GM18502 (cell line): ENCODE measurements around the gene C8A.

Experiments
- ATAC-seq: cut with Tn5 transposase; IDR thresholded peaks from one replicate; pipeline ENCODE4 v1.9.1; 2021; ENCODE audit warnings: mild to moderate bottlenecking; ENCODE audit not compliant: unreplicated experiment, poor library complexity

Gene C8A

DNA sequence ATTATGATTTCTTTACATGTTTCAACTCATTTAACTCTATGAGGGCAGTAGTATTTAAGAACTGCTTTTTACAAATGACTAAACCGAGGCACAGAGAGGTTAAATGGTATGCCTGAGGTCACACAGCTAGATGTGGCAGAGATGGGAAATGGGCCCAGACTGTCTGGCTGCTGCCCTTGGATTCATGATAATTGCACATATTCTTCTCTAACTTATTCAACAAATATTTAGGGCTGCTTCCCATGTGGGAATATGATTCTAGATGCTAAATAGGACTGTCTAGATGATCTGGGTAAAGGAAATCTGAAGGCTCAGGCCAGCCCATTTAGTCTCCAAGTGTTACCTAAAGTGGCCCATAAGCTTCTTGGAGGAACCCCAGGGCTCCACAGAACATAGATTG, 26.2 kb downstream of the C8A start:
- no peak for ATAC-seq

GRCh38 chr1:56881417-56881816, 26.8 kb downstream of the C8A start:
- no peak for ATAC-seq

DNA sequence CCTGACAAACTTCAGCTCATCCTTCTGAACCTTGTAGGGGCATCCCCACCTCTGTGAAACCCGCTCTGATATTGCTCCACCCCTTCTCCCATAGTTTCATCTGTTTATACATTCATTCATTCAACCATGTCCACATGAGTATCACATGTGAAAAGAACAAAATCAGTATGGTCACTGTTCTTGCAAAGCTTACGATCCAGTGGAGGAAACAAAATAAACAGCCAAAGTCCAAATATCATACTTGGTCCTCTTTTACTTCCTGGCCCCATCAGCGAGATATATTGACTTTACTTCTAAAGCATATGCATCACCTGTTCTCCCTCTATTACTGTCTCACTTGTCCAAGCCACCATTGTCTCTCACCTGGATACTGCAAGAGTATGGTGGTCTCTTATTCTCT, 35.6 kb downstream of the C8A start:
- ATAC-seq = no peak

- ATAC-seq = no peak
These were observed 39.4 kb downstream of the C8A start for GRCh38 chr1:56894014-56894413.

- ATAC-seq = no peak
These were observed 42.8 kb downstream of the C8A start for GRCh38 chr1:56897150-56898004.

GRCh38 chr1:56898005-56898373, 43.4 kb downstream of the C8A start:
- ATAC-seq = no peak

DNA sequence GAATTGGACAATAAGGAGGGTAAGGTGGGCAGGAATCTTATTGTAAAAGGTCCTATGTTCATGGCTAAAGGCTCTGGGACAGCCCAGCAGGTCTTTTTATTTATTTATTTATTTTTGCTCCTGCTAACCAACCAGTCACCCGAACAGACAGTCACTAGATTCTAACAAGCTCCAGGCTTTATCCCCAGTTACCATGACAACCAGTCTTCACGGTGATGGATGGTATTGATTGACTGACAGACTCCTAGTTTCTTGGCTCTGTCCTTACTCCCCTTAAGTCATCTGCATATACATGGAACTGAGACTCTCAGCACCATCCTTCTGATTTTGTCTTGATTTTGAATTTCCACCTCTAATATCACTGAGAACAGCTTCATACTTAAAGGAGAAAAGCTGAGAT, 44.3 kb downstream of the C8A start:
- no peak for ATAC-seq

DNA sequence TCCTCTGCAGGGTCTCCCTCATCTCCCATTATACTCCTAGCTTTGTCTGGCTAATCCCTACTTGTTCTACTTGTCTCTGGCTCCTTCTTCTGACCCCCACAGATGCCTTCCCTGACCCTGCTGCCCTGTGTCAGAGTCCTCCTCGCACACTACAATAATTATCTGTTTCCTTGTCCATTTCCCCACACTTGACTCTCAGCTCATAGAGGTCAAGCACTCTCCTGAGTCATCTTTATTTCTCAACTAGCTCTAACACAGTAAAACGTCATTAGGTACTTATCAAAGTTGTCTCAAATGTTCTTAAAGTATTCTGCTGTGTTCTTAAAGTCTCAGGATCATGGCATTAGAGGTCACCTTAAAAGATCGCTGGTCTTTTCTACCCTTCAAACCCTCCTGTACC, 47.1 kb downstream of the C8A start:
- ATAC-seq = no peak

GRCh38 chr1:56903778-56904177, 49.2 kb downstream of the C8A start:
- ATAC-seq = no peak

DNA sequence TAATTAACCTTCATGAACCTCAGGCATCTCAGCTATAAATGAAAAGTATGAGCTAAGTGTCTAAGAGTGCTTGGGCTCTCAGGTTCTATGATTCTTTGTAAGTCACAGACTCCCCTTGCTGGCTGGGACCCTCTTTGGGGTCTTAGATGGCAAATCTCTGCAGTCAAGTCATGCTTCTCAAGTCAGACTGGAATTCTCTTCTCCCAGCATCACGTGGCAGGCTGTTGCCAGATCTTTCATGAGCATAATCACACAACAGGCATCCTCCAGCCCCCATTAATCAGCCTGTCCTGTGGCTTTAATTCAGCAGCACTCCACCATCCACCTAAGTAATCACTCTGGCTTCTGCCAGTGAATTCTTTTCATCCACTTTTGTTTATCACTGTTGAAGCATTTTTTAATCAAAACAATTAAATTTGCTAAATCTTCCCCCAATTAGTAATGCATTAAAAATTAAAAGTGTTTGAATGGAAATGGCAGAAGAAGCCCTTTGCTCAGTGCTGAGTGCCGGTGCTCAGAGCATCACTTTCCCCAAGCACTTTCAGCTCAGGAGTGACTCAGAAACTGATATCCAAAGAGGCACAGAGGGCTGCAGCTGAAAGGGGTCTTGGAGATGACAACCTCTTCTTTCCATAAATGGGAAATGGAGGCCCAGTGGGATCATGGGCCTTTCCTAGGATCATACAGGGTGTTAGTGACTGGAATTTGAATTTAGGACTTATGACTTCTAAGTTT, 50.2 kb downstream of the C8A start:
- no peak for ATAC-seq

DNA sequence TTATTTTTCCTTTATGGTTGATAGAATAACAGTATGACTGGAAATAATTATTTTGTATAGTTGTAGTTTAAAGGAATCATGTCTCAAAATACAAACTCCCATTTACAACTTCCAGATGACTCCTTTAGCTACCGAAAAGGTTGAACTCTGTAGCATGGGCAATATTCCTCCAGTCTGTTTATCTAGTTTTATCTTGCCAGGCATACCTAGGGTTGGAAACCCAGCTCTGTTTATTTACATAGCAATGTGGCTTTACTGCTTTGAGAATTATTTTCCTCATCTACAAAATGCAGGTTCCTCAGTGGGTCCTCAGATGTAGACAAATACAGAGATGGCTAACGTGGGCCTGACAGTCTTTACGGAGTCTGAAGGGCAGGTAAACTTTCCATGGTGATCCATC, 51.1 kb downstream of the C8A start:
- no peak for ATAC-seq

DNA sequence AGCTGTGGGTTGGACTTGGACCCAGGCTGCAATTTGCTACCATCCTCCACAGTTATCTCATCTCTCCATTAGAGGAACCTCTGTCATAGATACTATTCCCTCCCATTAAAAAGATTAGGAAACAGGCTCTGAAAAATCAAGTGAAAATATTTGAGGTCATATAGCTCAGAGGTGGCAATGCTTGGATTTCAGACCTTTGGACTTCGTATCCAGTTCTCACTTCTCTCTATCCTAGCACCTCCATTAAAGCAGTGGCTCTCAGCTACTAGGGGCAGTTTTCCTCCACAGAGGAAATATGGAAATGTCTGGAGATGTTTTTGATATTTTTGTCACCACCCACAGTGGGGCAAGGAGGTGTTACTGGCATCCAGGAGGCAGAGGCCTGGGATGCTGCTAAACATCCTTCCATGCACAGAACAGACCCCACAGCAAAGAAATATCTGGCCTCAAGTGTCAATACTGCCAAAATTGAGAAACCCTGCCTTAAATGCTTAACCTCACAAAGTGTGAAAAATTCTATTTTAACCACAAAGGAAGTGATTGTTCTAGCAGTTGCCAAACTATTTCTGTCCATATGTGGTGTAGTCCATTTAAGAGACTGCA, 54.1 kb downstream of the C8A start:
- ATAC-seq = no peak

DNA sequence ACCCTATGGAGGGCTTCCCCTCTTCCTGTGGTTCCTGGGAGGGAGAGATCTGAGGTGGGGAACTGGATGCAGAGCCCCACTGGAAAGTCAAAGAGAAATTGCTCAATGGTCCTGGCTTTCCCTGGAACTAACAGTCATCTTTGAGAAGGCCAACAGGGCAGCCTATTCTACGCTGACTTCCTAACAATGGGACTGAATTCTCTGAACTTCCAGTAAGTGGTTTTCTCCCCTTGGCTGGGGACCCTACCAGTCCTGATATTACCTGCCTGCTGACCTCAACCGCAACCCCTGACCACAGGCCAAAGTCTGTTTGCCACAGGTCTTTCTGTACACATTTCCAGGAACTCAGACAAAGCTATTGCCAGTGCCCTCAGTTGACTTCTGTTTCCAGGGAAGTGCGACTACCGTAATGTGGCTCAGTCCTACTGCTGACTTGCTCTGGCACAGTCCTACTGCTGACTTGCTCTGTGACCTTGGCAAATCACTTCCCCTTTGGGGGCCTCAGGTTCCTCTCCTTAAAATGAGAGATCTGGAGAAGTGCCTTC, 55.9 kb downstream of the C8A start:
- no peak for ATAC-seq

DNA sequence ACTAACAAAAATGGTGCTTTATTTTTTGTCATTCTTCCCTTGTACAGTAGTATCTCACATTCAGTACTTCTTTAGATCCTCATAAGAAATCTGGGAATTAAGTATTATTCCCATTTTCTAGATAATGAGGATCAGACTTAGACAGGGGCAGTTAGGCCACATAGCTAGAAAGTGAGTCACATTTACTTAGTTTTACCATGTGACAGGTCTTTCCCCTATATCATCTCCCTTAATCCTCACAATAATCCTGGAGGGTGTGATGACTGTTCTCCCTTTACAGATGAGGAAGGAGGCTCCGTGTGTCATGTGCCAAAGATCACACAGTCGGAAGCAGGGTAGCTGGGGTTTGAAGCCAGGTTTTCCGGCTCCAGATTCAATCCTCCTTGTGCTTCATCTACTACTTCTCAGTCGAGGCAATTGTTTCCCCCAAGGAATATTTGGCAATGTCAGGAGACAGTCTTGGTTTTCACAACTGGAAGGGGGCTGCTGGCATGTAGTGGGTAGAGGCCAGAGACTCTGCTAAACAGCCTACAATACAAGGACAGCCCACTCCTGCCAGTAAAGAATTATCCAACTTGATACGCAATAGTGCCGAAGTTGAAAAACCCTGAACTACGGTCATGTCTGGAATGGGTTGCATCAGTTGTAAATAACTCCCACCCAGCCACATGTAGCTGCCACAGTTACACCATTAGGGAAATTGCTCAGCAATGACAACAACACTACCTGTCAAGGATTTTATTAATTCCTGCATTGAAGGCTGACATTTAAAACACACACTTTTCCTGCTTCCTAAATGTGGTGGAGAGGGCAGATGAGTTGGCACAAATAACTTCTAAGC, 56.7 kb downstream of the C8A start:
- ATAC-seq = no peak

DNA sequence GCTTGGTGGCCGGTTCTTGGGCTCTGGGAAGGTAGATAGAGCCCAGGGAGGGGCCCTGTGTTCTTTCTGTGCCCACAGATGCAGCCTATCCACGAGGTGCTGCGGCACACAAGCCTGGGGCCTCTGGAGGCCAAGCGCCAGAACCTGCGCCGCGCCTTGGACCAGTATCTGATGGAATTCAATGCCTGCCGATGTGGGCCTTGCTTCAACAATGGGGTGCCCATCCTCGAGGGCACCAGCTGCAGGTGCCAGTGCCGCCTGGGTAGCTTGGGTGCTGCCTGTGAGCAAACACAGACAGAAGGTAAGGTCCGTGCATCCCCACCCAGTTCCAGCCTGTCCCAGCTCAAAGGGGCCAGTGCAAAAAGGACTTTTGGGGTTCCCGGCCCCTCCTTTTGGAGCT, 57.7 kb downstream of the C8A start:
- ATAC-seq = no peak

- ATAC-seq = no peak
These were observed 61.4 kb downstream of the C8A start for GRCh38 chr1:56915960-56916359.

DNA sequence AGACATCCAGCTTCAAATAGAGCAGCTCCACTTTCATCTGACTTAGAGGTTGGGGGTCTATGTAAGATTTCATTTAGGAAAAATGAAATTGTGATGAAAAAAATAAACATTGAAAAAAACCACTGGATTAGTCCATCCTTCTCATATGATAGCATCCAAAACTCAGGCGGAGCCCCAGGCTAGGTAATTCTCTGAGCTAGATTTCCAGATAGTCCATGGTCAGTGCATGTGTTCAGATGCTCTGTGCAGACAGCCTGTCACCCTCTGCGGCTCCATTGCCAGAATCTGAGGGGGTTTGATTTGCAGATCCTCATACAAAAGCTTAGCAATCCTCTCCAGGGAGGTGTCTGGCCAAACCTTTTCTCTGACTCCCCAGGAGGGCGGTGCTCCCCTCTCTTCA, 62.0 kb downstream of the C8A start:
- ATAC-seq = no peak

DNA sequence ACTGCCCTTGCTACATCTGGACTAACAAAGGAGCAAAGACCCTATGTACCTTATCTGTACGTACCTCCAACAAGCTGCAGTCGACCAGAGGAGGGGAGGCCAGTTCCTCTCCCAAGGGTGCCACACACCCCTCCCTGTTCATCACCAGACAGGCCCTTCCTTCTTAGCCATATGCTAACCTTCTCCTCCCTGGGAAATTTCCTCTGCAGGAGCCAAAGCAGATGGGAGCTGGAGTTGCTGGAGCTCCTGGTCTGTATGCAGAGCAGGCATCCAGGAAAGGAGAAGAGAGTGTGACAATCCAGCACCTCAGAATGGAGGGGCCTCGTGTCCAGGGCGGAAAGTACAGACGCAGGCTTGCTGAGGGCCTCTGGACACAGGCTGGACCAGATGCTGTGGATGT, 62.8 kb downstream of the C8A start:
- ATAC-seq = no peak

DNA sequence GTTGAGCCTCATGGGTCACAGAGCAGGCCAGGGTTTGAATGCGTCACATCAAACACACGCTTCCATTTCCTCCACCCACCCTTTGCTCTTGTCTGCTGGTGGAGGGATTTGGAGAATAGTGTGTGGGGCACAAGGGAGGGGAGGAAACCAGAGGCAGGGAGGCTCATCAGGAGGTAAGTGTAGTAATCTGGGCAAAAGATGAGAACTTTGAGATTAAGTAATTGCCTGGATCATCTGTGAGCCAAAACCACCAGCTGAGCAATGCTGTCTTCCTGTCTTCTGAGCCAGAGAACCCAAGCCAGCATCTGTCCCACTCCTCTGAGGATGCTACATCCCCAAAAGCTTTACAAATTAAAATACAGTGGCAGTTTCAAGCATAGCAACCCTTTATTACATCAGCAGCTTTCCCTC, 66.0 kb downstream of the C8A start:
- ATAC-seq = no peak

GRCh38 chr1:56921479-56921878, 66.9 kb downstream of the C8A start:
- ATAC-seq = no peak
